Astrocyte of the cerebellum (primary cell): ENCODE results near the gene EHD1.

Experiments used
- DNase-seq: peaks from one replicate; pipeline ENCODE4 v3.0.0-alpha.2; 2011; ENCODE audit warnings: low read depth
- H3K4me3 ChIP-seq: 2 replicates; pipeline ENCODE4 v1.5.1; 2011; ENCODE audit warnings: mild to moderate bottlenecking, low read depth, low read length, moderate library complexity
- CTCF ChIP-seq: IDR thresholded peaks from 2 replicates; pipeline ENCODE4 v1.5.1; 2012; ENCODE audit warnings: low read length, low read depth, moderate library complexity, mild to moderate bottlenecking; ENCODE audit errors: missing control alignments
- in situ Hi-C: cut with HindIII; loops from 2 replicates; pipeline ENCODE4 v1.10.0; 2017; ENCODE audit warnings: low sequenced_read_pairs

EHD1 gene

GRCh38 chr11:64832467-64833197 is 45.8 kb downstream of the EHD1 start:
- no peak for TF ChIP-seq CTCF
- in situ Hi-C loops: no loop called here
- no peak overlapping the region for H3K4me3 ChIP-seq

GRCh38 chr11:64831411-64831891 is 47.0 kb downstream of the EHD1 start:
- in situ Hi-C loops: no loop called here
- DNase-seq: no peak
- no peak for TF ChIP-seq CTCF
- no peak overlapping the region for H3K4me3 ChIP-seq

More at GRCh38 chr11:64832467-64833197, 45.8 kb downstream of the EHD1 start:
- no peak for DNase-seq

GRCh38 chr11:64829536-64830251 is 48.7 kb downstream of the EHD1 start:
- no peak for TF ChIP-seq CTCF
- H3K4me3 ChIP-seq: no peak overlapping the region
- DNase-seq: no peak
- in situ Hi-C loops: no loop called here

GRCh38 chr11:64827451-64827839 is 51.0 kb downstream of the EHD1 start:
- DNase-seq: no peak
- no peak for TF ChIP-seq CTCF
- in situ Hi-C loops: no loop called here
- H3K4me3 ChIP-seq: no peak overlapping the region

- no peak overlapping the region for H3K4me3 ChIP-seq
- no peak for DNase-seq
- in situ Hi-C loops: no loop called here
- TF ChIP-seq CTCF: no peak
Observed at GRCh38 chr11:64826578-64827450, 51.6 kb downstream of the EHD1 start.

- TF ChIP-seq CTCF: no peak
- in situ Hi-C loops: no loop called here
- no peak for DNase-seq
Observed at GRCh38 chr11:64826062-64826461, 52.4 kb downstream of the EHD1 start.

More at GRCh38 chr11:64826062-64826461, 52.4 kb downstream of the EHD1 start:
- no peak overlapping the region for H3K4me3 ChIP-seq
